ENCODE results near the gene SLC17A9.

The SLC17A9 gene

GRCh38 chr20:62962891-62963613 is 10.5 kb downstream of the SLC17A9 start:
- H3K9ac ChIP-seq (ENCODE audit: insufficient read length, low read depth), result no peak overlapping the region
- no peak for DNase-seq (ENCODE audit: low read depth, low spot score)
- H3K9me3 ChIP-seq (ENCODE audit: insufficient read depth, low read length), result no peaks in the 10 kb centered on the region
- H3K4me1 ChIP-seq (ENCODE audit: insufficient read depth, insufficient read length), result peaks cover 20% of the 10 kb centered on the region
- no peak for TF ChIP-seq SUZ12 (IDR thresholded peaks at IDR 0.05; ENCODE audit: extremely low read depth, insufficient read depth, insufficient read length)
- TF ChIP-seq ZNF274 (IDR thresholded peaks at IDR 0.05; ENCODE audit: low read depth, low read length), result no peak
- no peaks in the 10 kb centered on the region for H3K27me3 ChIP-seq (ENCODE audit: insufficient read depth, insufficient read length)
- H3K36me3 ChIP-seq (ENCODE audit: insufficient read depth, insufficient read length, low read length), result no peaks in the 10 kb centered on the region
- no peak overlapping the region for H3K4me3 ChIP-seq (ENCODE audit: insufficient read length, low read depth)

- Histone ChIP-seq H3K36me3 (ENCODE audit: insufficient read depth, insufficient read length, low read length) (no peaks in the 10 kb centered on the region), H3K27me3 (ENCODE audit: insufficient read depth, insufficient read length) (no peaks in the 10 kb centered on the region), H3K4me1 (ENCODE audit: insufficient read depth, insufficient read length) (peaks cover 13% of the 10 kb centered on the region), H3K9me3 (ENCODE audit: insufficient read depth, low read length) (no peaks in the 10 kb centered on the region), H3K9ac (ENCODE audit: insufficient read length, low read depth) (no peak overlapping the region), H3K4me3 (ENCODE audit: insufficient read length, low read depth) (no peak overlapping the region)
- no peak for DNase-seq (ENCODE audit: low read depth, low spot score)
- TF ChIP-seq ZNF274 (IDR thresholded peaks at IDR 0.05; ENCODE audit: low read depth, low read length), result no peak
- TF ChIP-seq YY1 (IDR thresholded peaks at IDR 0.05; ENCODE audit: insufficient read depth, insufficient read length), result no peak
- no peak for TF ChIP-seq SUZ12 (IDR thresholded peaks at IDR 0.05; ENCODE audit: extremely low read depth, insufficient read depth, insufficient read length)
Measured at GRCh38 chr20:62963614-62964397, 11.3 kb downstream of the SLC17A9 start.

DNA sequence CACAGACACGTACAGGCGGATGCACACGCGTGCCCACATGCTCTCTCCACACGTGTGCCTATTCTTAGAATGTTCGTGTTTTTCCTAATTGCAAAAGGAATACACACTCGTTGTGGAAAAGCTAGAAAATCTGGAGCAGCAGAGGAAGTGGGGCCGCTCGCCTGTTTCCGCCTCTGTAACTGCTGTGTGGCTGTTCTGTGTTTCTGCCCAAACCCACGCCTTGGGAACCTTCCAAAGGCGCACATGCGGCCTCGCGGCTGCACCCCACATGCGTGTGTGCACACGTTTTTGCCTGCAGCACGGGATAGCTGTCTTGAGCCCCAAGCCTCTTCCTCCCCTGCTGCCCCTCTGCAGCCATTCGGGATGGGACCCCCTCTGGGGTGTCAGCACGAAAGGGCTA is 12.2 kb downstream of the SLC17A9 start:
- Histone ChIP-seq H3K36me3 (ENCODE audit: insufficient read depth, insufficient read length, low read length) (no peaks in the 10 kb centered on the region), H3K27me3 (ENCODE audit: insufficient read depth, insufficient read length) (no peaks in the 10 kb centered on the region)
- no peak for TF ChIP-seq ZNF274 (IDR thresholded peaks at IDR 0.05; ENCODE audit: low read depth, low read length)
- TF ChIP-seq YY1 (IDR thresholded peaks at IDR 0.05; ENCODE audit: insufficient read depth, insufficient read length), result no peak
- no peak for TF ChIP-seq SUZ12 (IDR thresholded peaks at IDR 0.05; ENCODE audit: extremely low read depth, insufficient read depth, insufficient read length)

DNA sequence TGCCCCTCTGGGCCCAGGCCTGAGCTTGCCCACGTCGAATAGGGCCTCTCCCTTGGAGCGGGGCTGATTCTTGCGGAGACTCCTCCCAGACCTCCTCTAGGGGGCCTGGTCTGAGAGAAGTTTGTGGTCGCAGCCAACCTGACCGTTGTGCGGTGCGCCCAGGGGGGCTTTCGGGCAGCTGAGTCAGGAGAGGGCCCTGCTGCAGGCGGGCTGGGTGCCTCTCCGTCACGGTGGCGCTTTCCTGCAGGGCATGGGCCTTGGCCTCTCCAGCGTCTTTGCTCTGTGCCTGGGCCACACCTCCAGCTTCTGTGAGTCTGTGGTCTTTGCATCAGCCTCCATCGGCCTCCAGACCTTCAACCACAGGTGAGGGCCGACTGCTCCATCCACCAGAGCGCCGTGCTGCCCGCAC is 12.9 kb downstream of the SLC17A9 start:
- no peak for DNase-seq (ENCODE audit: low read depth, low spot score)
- TF ChIP-seq SUZ12 (IDR thresholded peaks at IDR 0.05; ENCODE audit: extremely low read depth, insufficient read depth, insufficient read length) (no peak), YY1 (IDR thresholded peaks at IDR 0.05; ENCODE audit: insufficient read depth, insufficient read length) (no peak), ZNF274 (IDR thresholded peaks at IDR 0.05; ENCODE audit: low read depth, low read length) (no peak)
- Histone ChIP-seq H3K9me3 (ENCODE audit: insufficient read depth, low read length) (no peaks in the 10 kb centered on the region), H3K9ac (ENCODE audit: insufficient read length, low read depth) (peak overlapping the region; percentile 61), H3K36me3 (ENCODE audit: insufficient read depth, insufficient read length, low read length) (no peaks in the 10 kb centered on the region), H3K27me3 (ENCODE audit: insufficient read depth, insufficient read length) (no peaks in the 10 kb centered on the region), H3K4me3 (ENCODE audit: insufficient read length, low read depth) (peak overlapping the region; percentile 11), H3K4me1 (ENCODE audit: insufficient read depth, insufficient read length) (peaks cover 7% of the 10 kb centered on the region)

More for the DNA sequence above, 12.2 kb downstream of the SLC17A9 start:
- Histone ChIP-seq H3K9me3 (ENCODE audit: insufficient read depth, low read length) (no peaks in the 10 kb centered on the region), H3K9ac (ENCODE audit: insufficient read length, low read depth) (peak overlapping the region; percentile 47), H3K4me3 (ENCODE audit: insufficient read length, low read depth) (no peak overlapping the region), H3K4me1 (ENCODE audit: insufficient read depth, insufficient read length) (peaks cover 7% of the 10 kb centered on the region)
- DNase-seq (ENCODE audit: low read depth, low spot score), result no peak

DNA sequence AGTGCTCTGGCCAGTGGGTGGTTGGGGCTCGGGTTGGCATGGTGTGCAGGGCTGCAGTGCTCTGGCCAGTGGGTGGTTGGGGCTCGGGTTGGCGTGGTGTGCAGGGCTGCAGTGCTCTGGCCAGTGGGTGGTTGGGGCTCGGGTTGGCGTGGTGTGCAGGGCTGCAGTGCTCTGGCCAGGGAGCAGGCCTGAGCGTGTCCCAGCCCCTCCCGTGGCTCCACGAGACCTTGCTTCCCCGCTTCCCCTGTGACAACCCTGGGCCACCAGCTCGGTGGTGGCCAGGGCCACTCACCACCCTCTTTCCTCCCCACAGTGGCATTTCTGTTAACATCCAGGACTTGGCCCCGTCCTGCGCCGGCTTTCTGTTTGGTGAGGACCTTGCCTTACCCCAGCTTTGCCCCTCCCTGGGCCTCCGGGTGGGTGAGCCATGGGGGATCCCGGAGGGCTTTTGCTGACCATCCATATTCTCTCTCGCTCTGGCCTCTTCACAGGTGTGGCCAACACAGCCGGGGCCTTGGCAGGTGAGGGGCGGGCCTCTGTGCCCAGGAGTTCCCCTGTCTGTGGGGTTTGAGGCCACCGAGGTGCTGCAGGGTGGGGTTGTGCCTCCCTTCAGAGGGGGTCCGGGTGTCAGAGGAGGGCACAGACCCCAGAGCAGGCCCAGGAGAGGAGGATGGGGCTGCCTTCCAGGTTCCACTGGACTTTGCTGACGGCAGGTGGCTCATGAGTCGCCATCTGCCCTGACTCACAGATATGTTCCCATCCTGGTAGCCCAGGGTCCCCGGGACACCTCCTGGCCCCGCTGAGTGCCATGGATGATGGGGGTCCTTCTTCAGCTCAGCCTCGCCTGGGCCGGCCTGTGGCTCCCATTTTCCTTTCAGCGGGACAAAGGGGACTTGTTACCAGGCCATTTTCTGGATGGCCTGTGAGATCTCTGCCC is 14.0 kb downstream of the SLC17A9 start:
- Histone ChIP-seq H3K4me1 (ENCODE audit: insufficient read depth, insufficient read length) (peaks cover 12% of the 10 kb centered on the region), H3K9me3 (ENCODE audit: insufficient read depth, low read length) (no peaks in the 10 kb centered on the region), H3K4me3 (ENCODE audit: insufficient read length, low read depth) (no peak overlapping the region), H3K9ac (ENCODE audit: insufficient read length, low read depth) (no peak overlapping the region), H3K27me3 (ENCODE audit: insufficient read depth, insufficient read length) (no peaks in the 10 kb centered on the region), H3K36me3 (ENCODE audit: insufficient read depth, insufficient read length, low read length) (no peaks in the 10 kb centered on the region)
- TF ChIP-seq ZNF274 (IDR thresholded peaks at IDR 0.05; ENCODE audit: low read depth, low read length), result no peak
- no peak for TF ChIP-seq YY1 (IDR thresholded peaks at IDR 0.05; ENCODE audit: insufficient read depth, insufficient read length)
- TF ChIP-seq SUZ12 (IDR thresholded peaks at IDR 0.05; ENCODE audit: extremely low read depth, insufficient read depth, insufficient read length), result no peak
- DNase-seq (ENCODE audit: low read depth, low spot score), result no peak

- Histone ChIP-seq H3K4me1 (ENCODE audit: insufficient read depth, insufficient read length) (peaks cover 15% of the 10 kb centered on the region), H3K27me3 (ENCODE audit: insufficient read depth, insufficient read length) (peaks cover under 1% of the 10 kb centered on the region), H3K4me3 (ENCODE audit: insufficient read length, low read depth) (no peak overlapping the region), H3K9ac (ENCODE audit: insufficient read length, low read depth) (no peak overlapping the region), H3K9me3 (ENCODE audit: insufficient read depth, low read length) (no peaks in the 10 kb centered on the region), H3K36me3 (ENCODE audit: insufficient read depth, insufficient read length, low read length) (no peaks in the 10 kb centered on the region)
- DNase-seq (ENCODE audit: low read depth, low spot score), result no peak
- TF ChIP-seq ZNF274 (IDR thresholded peaks at IDR 0.05; ENCODE audit: low read depth, low read length) (no peak), SUZ12 (IDR thresholded peaks at IDR 0.05; ENCODE audit: extremely low read depth, insufficient read depth, insufficient read length) (no peak), YY1 (IDR thresholded peaks at IDR 0.05; ENCODE audit: insufficient read depth, insufficient read length) (no peak)
Measured at GRCh38 chr20:62967149-62967501, 14.6 kb downstream of the SLC17A9 start.

Measured in NT2/D1 (cell line).